Brain microvascular endothelial cell (primary cell): ENCODE results near the gene CHAF1B.
"Not testable (repeated sequence)": the region's sequence is repeated elsewhere in the genome, so short reads cannot be mapped to it uniquely, and the experiment has no call there.

Experiments
- DNase-seq: peaks from one replicate; pipeline ENCODE4 v3.0.0-alpha.2; 2020
- H3K27ac ChIP-seq: fragments of 250-450 bp; sonication (Bioruptor Pico); 2 replicates; pipeline ENCODE4 v1.5.1; 2020; ENCODE audit warnings: mild to moderate bottlenecking, moderate library complexity
- H3K27me3 ChIP-seq: fragments of 250-450 bp; sonication (Bioruptor Pico); replicated peaks from 2 replicates; pipeline ENCODE4 v1.5.1; 2020; ENCODE audit warnings: mild to moderate bottlenecking
- H3K36me3 ChIP-seq: fragments of 250-450 bp; sonication (Bioruptor Pico); replicated peaks from 2 replicates; pipeline ENCODE4 v1.5.1; 2020; ENCODE audit warnings: mild to moderate bottlenecking
- H3K4me3 ChIP-seq: 2 replicates; pipeline ENCODE4 v1.5.1; 2011; ENCODE audit warnings: low read depth, mild to moderate bottlenecking, control low read depth, low read length, moderate library complexity
- in situ Hi-C: cut with HindIII; loops from 2 replicates; pipeline ENCODE4 v1.10.0; 2017; ENCODE audit warnings: low sequenced_read_pairs, low pct_ligation_motif_present
- TF ChIP-seq, protein P1 (sequence below): IDR thresholded peaks from 2 replicates; pipeline ENCODE4 v1.5.1; 2011; ENCODE audit warnings: low read depth, mild to moderate bottlenecking, moderate library complexity, low read length, control low read depth, inconsistent platforms; ENCODE audit errors: missing control alignments

The CHAF1B gene

DNA sequence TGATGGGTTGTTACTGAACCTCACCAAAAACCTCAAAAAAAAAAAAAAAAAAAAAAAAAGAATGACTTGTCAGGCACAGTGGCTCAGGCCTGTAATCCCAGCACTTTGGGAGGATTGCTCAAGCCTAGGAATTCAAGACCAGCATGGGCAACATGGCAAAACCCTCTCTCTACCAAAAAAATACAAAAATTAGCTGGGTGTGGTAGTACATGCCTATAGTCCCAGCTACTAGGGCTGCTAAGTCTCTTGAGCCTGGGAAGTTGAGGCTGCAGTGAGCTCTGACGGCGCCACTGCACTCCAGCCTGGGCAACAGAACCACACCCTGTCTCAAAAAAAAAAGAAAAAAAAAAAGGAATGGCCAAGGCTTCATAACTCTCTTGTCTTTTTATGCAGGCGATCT is 11.1 kb downstream of the CHAF1B start:
- no peak overlapping the region for H3K4me3 ChIP-seq
- DNase-seq, result no peak
- H3K36me3 ChIP-seq, result no peaks in the 10 kb centered on the region
- in situ Hi-C loops, result no loop called here
- no peaks in the 10 kb centered on the region for H3K27me3 ChIP-seq
- TF ChIP-seq, protein P1, sequence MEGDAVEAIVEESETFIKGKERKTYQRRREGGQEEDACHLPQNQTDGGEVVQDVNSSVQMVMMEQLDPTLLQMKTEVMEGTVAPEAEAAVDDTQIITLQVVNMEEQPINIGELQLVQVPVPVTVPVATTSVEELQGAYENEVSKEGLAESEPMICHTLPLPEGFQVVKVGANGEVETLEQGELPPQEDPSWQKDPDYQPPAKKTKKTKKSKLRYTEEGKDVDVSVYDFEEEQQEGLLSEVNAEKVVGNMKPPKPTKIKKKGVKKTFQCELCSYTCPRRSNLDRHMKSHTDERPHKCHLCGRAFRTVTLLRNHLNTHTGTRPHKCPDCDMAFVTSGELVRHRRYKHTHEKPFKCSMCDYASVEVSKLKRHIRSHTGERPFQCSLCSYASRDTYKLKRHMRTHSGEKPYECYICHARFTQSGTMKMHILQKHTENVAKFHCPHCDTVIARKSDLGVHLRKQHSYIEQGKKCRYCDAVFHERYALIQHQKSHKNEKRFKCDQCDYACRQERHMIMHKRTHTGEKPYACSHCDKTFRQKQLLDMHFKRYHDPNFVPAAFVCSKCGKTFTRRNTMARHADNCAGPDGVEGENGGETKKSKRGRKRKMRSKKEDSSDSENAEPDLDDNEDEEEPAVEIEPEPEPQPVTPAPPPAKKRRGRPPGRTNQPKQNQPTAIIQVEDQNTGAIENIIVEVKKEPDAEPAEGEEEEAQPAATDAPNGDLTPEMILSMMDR, result no peak
- H3K27ac ChIP-seq, result no peak overlapping the region

DNA sequence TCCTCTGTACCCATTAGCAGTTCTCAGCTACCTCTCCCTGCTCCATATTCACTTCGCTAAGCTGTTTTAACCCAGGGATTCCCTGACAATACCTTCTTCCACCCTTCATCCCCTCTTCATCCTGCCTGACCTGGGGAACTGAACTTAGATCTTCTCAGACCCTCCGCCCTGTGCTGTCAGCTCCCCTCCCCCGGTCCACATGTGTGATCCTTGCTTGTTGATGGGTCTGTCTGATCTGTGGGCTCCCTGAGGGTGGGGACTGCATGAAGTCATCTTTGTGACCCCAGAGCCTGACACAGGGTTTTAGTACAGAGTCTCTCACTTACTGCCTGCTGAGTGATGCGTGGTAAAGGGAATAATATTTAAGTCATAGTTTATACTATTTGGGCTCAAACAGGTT is 11.8 kb downstream of the CHAF1B start:
- in situ Hi-C loops, result no loop called here
- no peak for DNase-seq
- no peak overlapping the region for H3K4me3 ChIP-seq
- H3K36me3 ChIP-seq, result no peaks in the 10 kb centered on the region
- TF ChIP-seq, protein P1, result no peak
- no peak overlapping the region for H3K27ac ChIP-seq
- H3K27me3 ChIP-seq, result no peaks in the 10 kb centered on the region

DNA sequence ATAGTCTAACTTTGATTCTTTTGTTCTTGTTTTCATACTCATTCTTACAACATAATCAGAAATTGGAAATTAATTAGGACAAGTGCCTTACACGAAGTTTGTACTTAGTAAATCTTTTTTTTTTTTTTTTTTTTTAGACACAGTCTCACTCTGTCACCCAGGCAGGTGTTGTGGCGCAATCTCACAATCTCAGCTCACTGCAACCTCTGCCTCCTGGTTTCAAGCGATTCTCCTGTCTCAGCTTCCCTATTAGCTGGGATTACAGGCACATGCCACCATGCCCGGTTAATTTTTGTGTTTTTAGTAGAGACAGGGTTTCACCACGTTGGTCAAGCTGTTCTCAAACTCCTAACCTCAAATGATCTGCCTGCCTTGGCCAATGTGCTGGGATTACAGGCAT is 12.4 kb downstream of the CHAF1B start:
- no peak for DNase-seq
- H3K36me3 ChIP-seq, result no peaks in the 10 kb centered on the region
- no peaks in the 10 kb centered on the region for H3K27me3 ChIP-seq
- in situ Hi-C loops, result no loop called here
- TF ChIP-seq, protein P1, result no peak
- H3K27ac ChIP-seq, result no peak overlapping the region
- no peak overlapping the region for H3K4me3 ChIP-seq

DNA sequence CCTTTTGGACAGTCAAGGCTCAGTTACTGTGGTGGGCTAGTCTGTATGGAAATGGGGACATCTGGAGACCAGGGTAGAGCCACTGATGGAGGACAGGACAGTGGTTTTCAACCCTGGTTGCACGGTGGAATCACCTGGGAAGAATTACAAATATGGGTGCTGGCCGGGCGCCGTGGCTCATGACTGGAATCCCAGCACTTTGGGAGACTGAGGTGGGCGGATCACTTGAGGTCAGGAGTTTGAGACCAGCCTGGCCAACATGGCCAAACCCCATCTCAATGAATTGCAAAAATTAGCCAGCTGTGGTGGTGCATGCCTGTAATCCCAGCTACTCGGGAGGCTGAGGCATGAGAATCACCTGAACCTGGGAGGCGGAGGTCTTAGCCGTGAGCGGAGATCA is 14.5 kb downstream of the CHAF1B start:
- in situ Hi-C loops, DNase-seq, H3K4me3 ChIP-seq, H3K27ac ChIP-seq, H3K27me3 ChIP-seq, H3K36me3 ChIP-seq: not testable (repeated sequence)

- TF ChIP-seq, protein P1, result no peak
- no peaks in the 10 kb centered on the region for H3K27me3 ChIP-seq
- H3K36me3 ChIP-seq, result no peaks in the 10 kb centered on the region
- no peak overlapping the region for H3K4me3 ChIP-seq
- in situ Hi-C loops, result no loop called here
- no peak overlapping the region for H3K27ac ChIP-seq
- no peak for DNase-seq
Measured at GRCh38 chr21:36400719-36401118, 15.5 kb downstream of the CHAF1B start.

DNA sequence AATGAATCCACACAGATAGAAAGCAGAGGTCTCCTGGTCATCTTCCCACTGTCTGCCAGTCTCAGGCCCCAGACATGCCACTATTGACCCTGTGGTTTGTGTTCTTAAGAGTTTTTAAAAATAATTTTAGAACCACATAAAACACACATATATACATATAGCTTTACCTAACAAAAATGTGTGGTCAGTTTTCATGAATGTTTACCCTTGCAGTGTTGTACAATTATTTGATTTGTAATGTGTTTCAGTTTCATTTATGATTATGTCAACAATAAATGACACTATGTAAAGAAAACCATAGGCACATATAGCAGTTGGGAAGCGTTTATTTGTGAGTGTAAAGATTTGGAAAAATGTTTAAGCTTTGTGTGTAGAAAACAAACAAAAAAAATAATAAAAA is 17.1 kb downstream of the CHAF1B start:
- Histone ChIP-seq H3K27ac (no peak overlapping the region), H3K27me3 (no peaks in the 10 kb centered on the region), H3K36me3 (no peaks in the 10 kb centered on the region), H3K4me3 (no peak overlapping the region)
- TF ChIP-seq, protein P1, result no peak
- in situ Hi-C loops, result no loop called here
- DNase-seq, result no peak

GRCh38 chr21:36403713-36404112 is 18.5 kb downstream of the CHAF1B start:
- no peak for DNase-seq
- in situ Hi-C loops, result no loop called here
- Histone ChIP-seq H3K27me3 (no peaks in the 10 kb centered on the region), H3K27ac (no peak overlapping the region), H3K36me3 (no peaks in the 10 kb centered on the region), H3K4me3 (no peak overlapping the region)
- TF ChIP-seq, protein P1, result no peak
